ENCODE results near the gene ZBTB20.

GRCh38 chr3:114585687-114586086, 561.4 kb downstream of the ZBTB20 start:
- TF ChIP-seq CTCF (IDR thresholded peaks at IDR 0.05) = no peak
- no peak for TF ChIP-seq POLR2A (IDR thresholded peaks at IDR 0.05)
